GM15510 (cell line): ENCODE data around the gene DCTPP1.
A peak's percentile ranks its signal among the peaks of the same experiment; 100 is the strongest.

Source experiments
- POLR2A ChIP-seq: IDR thresholded peaks from 3 replicates; pipeline ENCODE4 v1.6.1; 2011; ENCODE audit warnings: borderline replicate concordance; ENCODE audit not compliant: insufficient read length; ENCODE audit errors: extremely low read depth

DCTPP1 gene

GRCh38 chr16:30429678-30430427 is at the start of gene DCTPP1:
DCTPP1 (minus strand) TSS chr16:30430030; CDS start chr16:30429980, 50 bp downstream.
- peak; percentile 53 for TF ChIP-seq POLR2A

DNA sequence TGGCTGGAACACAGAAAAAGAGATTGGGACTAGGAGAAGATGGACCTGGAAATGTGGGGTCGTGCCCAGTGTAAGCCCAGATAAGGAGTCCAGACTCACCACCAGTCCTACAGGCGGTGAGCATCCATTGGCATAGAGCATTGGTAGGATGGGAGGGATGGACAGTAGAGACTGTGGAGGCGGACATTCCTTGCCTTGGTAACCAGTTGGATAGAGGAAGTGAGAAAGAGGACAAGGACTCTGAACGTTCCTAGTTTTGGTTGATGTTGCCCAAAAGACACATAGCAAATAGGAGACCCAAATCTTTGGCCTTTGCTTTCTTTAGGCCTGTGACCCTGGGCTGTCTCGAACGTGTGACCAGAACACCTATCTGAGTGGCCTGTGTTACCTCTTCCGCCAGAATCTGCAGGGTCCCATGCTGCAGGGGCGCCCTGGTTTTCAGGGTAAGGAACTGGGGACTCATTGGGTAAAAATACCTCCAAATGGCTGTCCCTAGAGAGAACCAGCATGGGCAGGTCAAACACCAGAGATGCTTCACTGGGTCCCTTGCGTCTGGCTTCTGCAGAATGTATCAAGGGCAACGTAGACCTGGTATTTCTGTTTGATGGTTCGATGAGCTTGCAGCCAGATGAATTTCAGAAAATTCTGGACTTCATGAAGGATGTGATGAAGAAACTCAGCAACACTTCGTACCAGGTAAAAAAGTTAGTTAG is 49.1 kb upstream of the DCTPP1 start:
- no peak for TF ChIP-seq POLR2A

GRCh38 chr16:30476991-30477390 is 47.2 kb upstream of the DCTPP1 start:
- no peak for TF ChIP-seq POLR2A

DNA sequence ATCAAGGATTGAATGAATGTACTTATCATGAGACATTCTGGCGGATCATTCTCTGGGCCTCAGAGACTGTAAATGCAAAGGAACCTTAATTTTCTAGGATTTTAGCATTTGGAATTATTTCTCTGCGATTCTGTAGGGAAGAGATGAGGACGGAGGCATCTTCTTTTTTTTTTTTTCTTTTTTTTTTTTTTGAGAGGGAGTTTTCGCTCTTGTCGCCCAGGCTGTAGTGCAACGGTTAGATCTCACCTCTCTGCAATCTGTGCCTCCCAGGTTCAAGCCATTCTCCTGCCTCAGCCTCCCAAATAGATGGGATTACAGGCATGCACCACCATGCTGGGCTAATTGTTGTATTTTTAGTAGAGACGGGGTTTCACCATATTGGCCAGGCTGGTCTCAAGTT is 44.9 kb upstream of the DCTPP1 start:
- no peak for TF ChIP-seq POLR2A

DNA sequence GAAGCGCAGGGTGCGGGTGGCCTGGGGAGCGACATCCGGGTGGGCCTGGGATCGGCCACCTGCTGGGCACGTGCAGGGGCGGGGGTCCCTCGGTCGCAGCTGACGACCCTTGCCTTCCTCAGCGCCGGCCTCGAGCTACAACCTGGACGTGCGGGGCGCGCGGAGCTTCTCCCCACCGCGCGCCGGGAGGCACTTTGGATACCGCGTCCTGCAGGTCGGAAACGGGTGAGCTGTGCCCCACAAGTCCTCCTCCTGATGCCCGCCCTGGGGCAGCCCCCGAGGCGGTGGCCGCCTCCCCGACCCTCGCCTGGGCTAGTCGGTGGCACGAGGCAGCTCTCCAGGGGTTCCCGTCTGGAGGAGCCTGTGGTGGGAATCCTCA is 44.2 kb upstream of the DCTPP1 start:
- no peak for TF ChIP-seq POLR2A

- TF ChIP-seq POLR2A, result peak; percentile 47
Measured at GRCh38 chr16:30473231-30474073, 43.6 kb upstream of the DCTPP1 start.

DNA sequence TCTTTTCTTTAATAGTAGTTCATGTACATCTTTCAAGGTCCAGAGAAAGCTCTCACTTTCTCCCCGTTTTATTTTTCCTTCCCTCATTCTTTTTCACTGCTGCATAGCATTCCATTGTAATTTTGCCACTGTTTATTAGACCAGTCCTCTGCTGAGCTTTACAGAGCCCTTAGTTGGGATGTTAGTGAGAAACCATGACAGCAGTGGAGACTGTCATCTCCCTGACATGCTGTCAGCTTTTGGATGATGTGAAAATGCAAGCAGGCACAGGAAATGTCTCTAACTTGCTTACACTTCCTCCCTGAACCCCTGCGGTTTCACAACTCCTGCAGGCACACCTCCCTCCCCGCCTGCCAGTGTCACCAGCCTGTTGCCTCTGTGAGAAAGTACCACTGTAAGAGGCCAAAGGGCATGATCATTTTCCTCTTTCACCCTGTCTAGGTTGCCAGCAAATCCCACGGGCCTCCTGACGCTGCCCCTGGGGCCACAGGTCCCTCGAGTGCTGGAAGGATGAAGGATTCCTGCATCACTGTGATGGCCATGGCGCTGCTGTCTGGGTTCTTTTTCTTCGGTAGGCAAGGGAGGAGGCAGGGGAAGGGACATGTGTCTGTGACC is 42.6 kb upstream of the DCTPP1 start, which contains the start of gene ITGAL:
Gene ITGAL (plus strand): TSS at position 415 of the 615 bp plus-strand sequence. CDS start 96 bp downstream, at position 511.
- peak; percentile 64 for TF ChIP-seq POLR2A

DNA sequence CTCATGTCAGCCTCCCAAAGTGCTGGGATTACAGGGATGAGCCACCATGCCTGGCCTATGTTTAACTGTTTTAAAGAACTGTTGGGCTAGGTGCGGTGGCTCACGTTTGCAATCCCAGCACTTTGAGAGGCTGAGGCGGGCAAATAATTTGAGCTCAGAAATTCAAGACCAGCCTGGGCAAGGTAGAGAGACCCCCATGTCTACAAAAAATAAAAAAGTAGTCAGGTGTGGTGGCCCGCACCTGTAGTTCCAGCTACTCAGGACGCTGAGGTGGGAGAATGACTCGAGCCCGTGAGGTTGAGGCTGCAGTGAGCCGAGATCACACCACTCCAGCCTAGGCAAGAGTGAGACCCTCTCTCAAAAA is 40.8 kb upstream of the DCTPP1 start:
- no peak for TF ChIP-seq POLR2A

GRCh38 chr16:30470170-30470512 is 40.3 kb upstream of the DCTPP1 start:
- no peak for TF ChIP-seq POLR2A

GRCh38 chr16:30464078-30464477 is 34.2 kb upstream of the DCTPP1 start:
- TF ChIP-seq POLR2A, result no peak

- no peak for TF ChIP-seq POLR2A
Measured at GRCh38 chr16:30459456-30459855, 29.6 kb upstream of the DCTPP1 start.

DNA sequence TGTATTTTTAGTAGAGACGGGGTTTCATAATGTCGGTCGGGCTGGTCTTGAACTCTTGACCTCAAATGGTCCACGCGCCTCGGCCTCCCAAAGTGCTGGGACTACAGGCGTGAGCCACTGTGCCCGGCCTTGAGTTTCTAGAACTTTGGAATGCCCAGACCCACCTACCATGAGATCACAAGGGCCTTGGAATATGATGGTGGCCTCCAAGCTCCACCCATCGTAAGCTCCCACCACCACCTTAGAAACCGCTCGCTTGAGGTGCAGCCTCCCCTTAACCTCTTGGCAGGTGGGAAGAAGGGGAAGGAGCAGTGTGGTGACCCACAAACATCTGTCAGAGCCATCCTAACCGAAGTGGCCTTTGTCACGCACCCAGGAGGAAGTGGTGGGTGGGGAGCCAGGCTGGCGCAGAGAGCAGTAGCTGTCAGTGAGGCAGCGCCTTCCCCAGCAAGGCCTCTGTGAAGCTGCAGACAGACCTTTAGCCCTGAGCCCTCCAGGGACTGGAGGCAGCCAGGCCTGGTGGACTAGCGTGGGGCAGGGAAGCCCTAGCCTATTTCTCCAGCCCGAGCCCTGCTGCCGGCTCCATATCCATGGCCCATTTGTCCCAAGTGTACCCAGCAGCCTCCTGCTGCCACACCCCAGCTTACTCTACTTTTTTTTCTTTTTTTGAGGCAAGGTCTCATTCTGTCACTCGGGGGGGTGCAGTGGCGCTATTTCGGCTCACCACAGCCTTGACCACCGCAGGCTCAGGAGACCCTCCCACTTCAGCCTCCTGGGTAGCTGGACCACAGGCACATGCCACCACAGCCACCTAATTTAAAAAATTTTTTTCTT is 28.9 kb upstream of the DCTPP1 start:
- peak; percentile 80 for TF ChIP-seq POLR2A

- TF ChIP-seq POLR2A, result peak; percentile 10
Measured at GRCh38 chr16:30457743-30458560, 28.1 kb upstream of the DCTPP1 start.

- TF ChIP-seq POLR2A, result no peak
Measured at GRCh38 chr16:30457256-30457655, 27.4 kb upstream of the DCTPP1 start.

- TF ChIP-seq POLR2A, result no peak
Measured at GRCh38 chr16:30456302-30456701, 26.5 kb upstream of the DCTPP1 start.
